Peyer's patch (tissue), 4 donors: ENCODE data around the gene FXR2.

Source experiments
- CTCF ChIP-seq, 6 experiments: fragments of 450-650 bp in 4 of 6; fragments of 200-600 bp in 2 of 6; sonication (generic) in 1 of 6; IDR thresholded peaks; one replicate each; pipeline ENCODE4 v1.5.1; 2017 to 2019; ENCODE audit warnings: antibody characterized with exemption in 6 of 6, mild to moderate bottlenecking in 3 of 6, moderate library complexity in 1 of 6
- POLR2A ChIP-seq, 2 donors: fragments of 450-650 bp; IDR thresholded peaks; one replicate each; pipeline ENCODE4 v1.5.1; 2017; ENCODE audit warnings: antibody characterized with exemption in 2 of 2, mild to moderate bottlenecking in 2 of 2, moderate library complexity in 2 of 2

GRCh38 chr17:7569571-7569970 lies 45.1 kb downstream of the FXR2 start:
- no peak for TF ChIP-seq POLR2A (IDR thresholded peaks at IDR 0.05)
- TF ChIP-seq CTCF (IDR thresholded peaks at IDR 0.05): no peak
